WI38 (cell line): ENCODE results near the gene EXOC4.

ENCODE experiments used
- H3K4me3 ChIP-seq: 2 replicates; pipeline ENCODE4 v1.5.1; 2011; ENCODE audit warnings: low read depth, mild to moderate bottlenecking, control low read depth, low read length
- TF ChIP-seq, protein P1 (sequence below): IDR thresholded peaks from 2 replicates; pipeline ENCODE4 v1.5.1; 2012; ENCODE audit warnings: low read depth, mild to moderate bottlenecking, control low read depth, low read length

EXOC4 gene

GRCh38 chr7:133534816-133535215 is 281.9 kb downstream of the EXOC4 start:
- TF ChIP-seq, protein P1, sequence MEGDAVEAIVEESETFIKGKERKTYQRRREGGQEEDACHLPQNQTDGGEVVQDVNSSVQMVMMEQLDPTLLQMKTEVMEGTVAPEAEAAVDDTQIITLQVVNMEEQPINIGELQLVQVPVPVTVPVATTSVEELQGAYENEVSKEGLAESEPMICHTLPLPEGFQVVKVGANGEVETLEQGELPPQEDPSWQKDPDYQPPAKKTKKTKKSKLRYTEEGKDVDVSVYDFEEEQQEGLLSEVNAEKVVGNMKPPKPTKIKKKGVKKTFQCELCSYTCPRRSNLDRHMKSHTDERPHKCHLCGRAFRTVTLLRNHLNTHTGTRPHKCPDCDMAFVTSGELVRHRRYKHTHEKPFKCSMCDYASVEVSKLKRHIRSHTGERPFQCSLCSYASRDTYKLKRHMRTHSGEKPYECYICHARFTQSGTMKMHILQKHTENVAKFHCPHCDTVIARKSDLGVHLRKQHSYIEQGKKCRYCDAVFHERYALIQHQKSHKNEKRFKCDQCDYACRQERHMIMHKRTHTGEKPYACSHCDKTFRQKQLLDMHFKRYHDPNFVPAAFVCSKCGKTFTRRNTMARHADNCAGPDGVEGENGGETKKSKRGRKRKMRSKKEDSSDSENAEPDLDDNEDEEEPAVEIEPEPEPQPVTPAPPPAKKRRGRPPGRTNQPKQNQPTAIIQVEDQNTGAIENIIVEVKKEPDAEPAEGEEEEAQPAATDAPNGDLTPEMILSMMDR, result no peak
- no peak overlapping the region for H3K4me3 ChIP-seq

- no peak overlapping the region for H3K4me3 ChIP-seq
- TF ChIP-seq, protein P1, result no peak
Measured at GRCh38 chr7:133535308-133535707, 282.4 kb downstream of the EXOC4 start.

- H3K4me3 ChIP-seq, result no peak overlapping the region
- TF ChIP-seq, protein P1, result no peak
Measured at GRCh38 chr7:133536450-133536849, 283.6 kb downstream of the EXOC4 start.

- H3K4me3 ChIP-seq, result no peak overlapping the region
Measured at GRCh38 chr7:133539016-133539415, 286.1 kb downstream of the EXOC4 start.

GRCh38 chr7:133540096-133540860 is 287.4 kb downstream of the EXOC4 start:
- no peak overlapping the region for H3K4me3 ChIP-seq
- TF ChIP-seq, protein P1, result no peak

More at GRCh38 chr7:133539016-133539415, 286.1 kb downstream of the EXOC4 start:
- TF ChIP-seq, protein P1, result no peak

DNA sequence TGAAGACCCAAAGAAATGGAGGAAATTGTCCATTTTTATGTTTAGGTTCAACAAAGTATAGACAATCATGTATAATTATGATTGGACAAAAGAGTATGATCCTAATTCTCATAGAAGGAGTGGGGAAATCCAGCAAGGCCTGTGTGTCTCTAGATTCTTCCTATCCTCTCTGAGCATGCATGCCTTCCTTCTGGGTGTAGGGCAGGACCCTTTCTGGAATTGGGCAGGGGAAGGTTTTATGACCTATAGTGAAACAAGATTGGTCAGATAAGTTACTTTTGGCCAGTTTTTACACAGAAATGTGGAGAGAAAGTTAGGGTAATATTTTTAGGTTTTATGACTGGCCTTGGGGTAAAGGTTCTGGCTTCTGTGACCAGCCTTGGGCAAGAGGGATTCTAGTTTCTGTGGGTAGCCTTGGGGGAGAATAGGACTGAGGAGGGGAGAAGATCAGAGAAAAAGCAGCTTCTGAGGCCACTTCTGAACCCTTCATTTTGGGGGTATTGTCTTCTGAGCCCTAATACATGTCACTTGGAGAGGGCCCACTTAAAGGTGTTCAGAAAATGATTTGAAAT is 289.4 kb downstream of the EXOC4 start:
- TF ChIP-seq, protein P1, result no peak
- H3K4me3 ChIP-seq, result no peak overlapping the region

GRCh38 chr7:133543657-133544056 is 290.8 kb downstream of the EXOC4 start:
- TF ChIP-seq, protein P1, result no peak
- H3K4me3 ChIP-seq, result no peak overlapping the region
